ENCODE data around the gene ERC1. TPM values are rescaled to one million over a fixed set of nuclear protein-coding genes. Genes with fewer than 3 reads are reported as not detected.

Gene ERC1
- total RNA-seq, 1 experiment from 2014 or later, result 12.3 TPM

DNA sequence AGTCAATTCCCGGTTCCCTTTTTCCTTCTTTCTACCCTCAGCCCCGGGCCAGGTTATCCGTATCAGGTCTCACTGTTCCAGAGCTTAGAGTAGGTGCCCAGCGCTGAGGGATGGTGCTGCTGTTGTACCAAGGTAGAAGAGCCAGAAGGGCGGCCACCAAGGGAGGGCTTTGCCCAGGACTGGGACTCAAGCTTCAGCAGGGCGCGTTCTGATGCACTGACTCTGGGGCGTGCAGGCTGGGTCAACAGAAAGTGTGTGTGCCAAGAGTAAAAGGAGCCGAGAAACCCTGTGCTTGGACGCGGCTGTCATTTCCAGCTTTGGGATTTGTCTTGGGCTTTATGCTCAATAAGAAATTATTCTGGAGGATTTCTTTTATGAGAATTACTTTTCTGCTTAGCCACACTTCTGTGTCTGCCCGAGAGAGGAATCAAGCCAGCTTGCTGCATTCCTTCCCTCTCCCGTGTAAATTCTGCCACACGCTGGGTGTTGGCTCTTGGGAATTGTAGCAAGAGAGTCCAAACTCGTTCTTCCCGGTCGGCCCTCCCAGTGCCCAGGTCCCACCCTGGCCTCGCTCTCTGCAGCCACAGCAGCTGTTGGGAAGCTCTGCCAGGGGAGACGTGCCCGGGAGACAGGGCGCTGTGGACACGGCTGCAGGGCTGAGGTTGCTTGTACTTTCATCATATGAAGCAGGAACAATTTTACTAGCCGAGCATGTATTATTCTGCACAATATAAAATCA, 505.3 kb downstream of the ERC1 start:
- Histone ChIP-seq H3F3A (ENCODE audit: low read length, unreplicated experiment) (no peaks in the 10 kb centered on the region), H3K9me2 (replicated peaks; ENCODE audit: low read length) (no peaks in the 10 kb centered on the region), H3K27ac (ENCODE audit: low read length) (no peak overlapping the region), H3K27me3 (ENCODE audit: low read length) (no peaks in the 10 kb centered on the region), H4K20me1 (ENCODE audit: low read length) (no peaks in the 10 kb centered on the region), H3K4me3 (ENCODE audit: low read length) (peak overlapping the region; percentile 44), H3K4me2 (ENCODE audit: low read length) (peak overlapping the region; percentile 66), H3K36me3 (ENCODE audit: low read depth, low read length) (no peaks in the 10 kb centered on the region), H3K79me2 (ENCODE audit: low read length) (no peaks in the 10 kb centered on the region), H3K9me3 (ENCODE audit: low read length) (no peaks in the 10 kb centered on the region), H3K9ac (ENCODE audit: low read length) (no peak overlapping the region; the same call in 1 of the 2 replicates), H2AFZ (ENCODE audit: low read length) (peak overlapping the region; percentile 49), H3K4me1 (ENCODE audit: insufficient read depth, low read length) (peaks cover 14% of the 10 kb centered on the region)
- POLR2A ChIA-PET (ENCODE audit: unreplicated experiment), result no interaction called here
- no TSS peak for BruUV-seq (replicated peaks)
- ATAC-seq, result peak; percentile 90
- peak; percentile 40 for DNase-seq
- TF ChIP-seq, protein P1, sequence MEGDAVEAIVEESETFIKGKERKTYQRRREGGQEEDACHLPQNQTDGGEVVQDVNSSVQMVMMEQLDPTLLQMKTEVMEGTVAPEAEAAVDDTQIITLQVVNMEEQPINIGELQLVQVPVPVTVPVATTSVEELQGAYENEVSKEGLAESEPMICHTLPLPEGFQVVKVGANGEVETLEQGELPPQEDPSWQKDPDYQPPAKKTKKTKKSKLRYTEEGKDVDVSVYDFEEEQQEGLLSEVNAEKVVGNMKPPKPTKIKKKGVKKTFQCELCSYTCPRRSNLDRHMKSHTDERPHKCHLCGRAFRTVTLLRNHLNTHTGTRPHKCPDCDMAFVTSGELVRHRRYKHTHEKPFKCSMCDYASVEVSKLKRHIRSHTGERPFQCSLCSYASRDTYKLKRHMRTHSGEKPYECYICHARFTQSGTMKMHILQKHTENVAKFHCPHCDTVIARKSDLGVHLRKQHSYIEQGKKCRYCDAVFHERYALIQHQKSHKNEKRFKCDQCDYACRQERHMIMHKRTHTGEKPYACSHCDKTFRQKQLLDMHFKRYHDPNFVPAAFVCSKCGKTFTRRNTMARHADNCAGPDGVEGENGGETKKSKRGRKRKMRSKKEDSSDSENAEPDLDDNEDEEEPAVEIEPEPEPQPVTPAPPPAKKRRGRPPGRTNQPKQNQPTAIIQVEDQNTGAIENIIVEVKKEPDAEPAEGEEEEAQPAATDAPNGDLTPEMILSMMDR (conservative IDR thresholded peaks at IDR 0.05; ENCODE audit: low read depth, low read length), result no peak
- no peak for TF ChIP-seq EZH2 (IDR thresholded peaks at IDR 0.05; ENCODE audit: low read length, unreplicated experiment)
- no peak for TF ChIP-seq EZH2phosphoT487 (IDR thresholded peaks at IDR 0.05; ENCODE audit: borderline replicate concordance, low read length)
- intact Hi-C loops (cut with micrococcal nuclease), result loop anchor here (2.0 kb wide), 1 partner anchor 22 kb away; no protein-coding TSS in a partner anchor
- CTCF ChIA-PET, result interaction anchor here (0.6 kb wide), 1 partner anchor 379 kb away, joined by 3 read pairs; no protein-coding TSS in a partner anchor

DNA sequence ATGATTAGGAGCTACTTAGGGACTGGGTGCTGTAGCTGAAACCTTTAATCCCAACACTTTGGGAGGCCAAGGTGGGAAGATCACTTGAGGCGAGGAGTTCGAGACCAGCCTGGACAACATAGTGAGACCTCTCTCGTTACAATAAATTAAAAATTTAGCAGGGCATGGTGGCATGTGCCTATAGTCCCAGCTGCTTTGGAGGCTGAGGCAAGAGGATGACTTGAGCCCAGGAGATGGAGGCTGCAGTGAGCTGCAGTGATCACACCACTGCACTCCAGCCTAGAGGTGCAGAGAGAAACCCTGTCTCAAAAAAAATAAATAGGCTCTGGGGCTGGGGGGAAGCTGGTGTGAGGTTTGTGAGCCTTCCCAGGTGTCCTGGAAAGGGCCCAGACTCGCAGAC, 506.1 kb downstream of the ERC1 start:
- H3K9ac ChIP-seq (ENCODE audit: low read length), result no peak overlapping the region
- ChIA-PET POLR2A (ENCODE audit: unreplicated experiment) (no interaction called here), CTCF (no interaction called here)
- intact Hi-C loops (cut with micrococcal nuclease), result loop anchor here (2.0 kb wide), 1 partner anchor 22 kb away; no protein-coding TSS in a partner anchor
- BruUV-seq (replicated peaks), result no TSS peak
- no peaks in the 10 kb centered on the region for H3K27me3 ChIP-seq (ENCODE audit: low read length)
- no peaks in the 10 kb centered on the region for H3K36me3 ChIP-seq (ENCODE audit: low read depth, low read length)
- H3K4me1 ChIP-seq (ENCODE audit: insufficient read depth, low read length), result peaks cover 14% of the 10 kb centered on the region
- no peak for TF ChIP-seq EZH2 (IDR thresholded peaks at IDR 0.05; ENCODE audit: low read length, unreplicated experiment)
- TF ChIP-seq, protein P1 (conservative IDR thresholded peaks at IDR 0.05; ENCODE audit: low read depth, low read length), result no peak
- no peak for TF ChIP-seq EZH2phosphoT487 (IDR thresholded peaks at IDR 0.05; ENCODE audit: borderline replicate concordance, low read length)
- H3K4me2 ChIP-seq (ENCODE audit: low read length), result peak overlapping the region; percentile 66; the same call in 1 of the 2 replicates
- no peaks in the 10 kb centered on the region for H3K9me2 ChIP-seq (replicated peaks; ENCODE audit: low read length)
- no peak overlapping the region for H2AFZ ChIP-seq (ENCODE audit: low read length)
- H3F3A ChIP-seq (ENCODE audit: low read length, unreplicated experiment), result no peaks in the 10 kb centered on the region
- no peaks in the 10 kb centered on the region for H3K79me2 ChIP-seq (ENCODE audit: low read length)
- no peak overlapping the region for H3K4me3 ChIP-seq (ENCODE audit: low read length)
- ATAC-seq (no peak), DNase-seq (no peak)
- H4K20me1 ChIP-seq (ENCODE audit: low read length), result no peaks in the 10 kb centered on the region
- H3K27ac ChIP-seq (ENCODE audit: low read length), result no peak overlapping the region
- H3K9me3 ChIP-seq (ENCODE audit: low read length), result no peaks in the 10 kb centered on the region

DNA sequence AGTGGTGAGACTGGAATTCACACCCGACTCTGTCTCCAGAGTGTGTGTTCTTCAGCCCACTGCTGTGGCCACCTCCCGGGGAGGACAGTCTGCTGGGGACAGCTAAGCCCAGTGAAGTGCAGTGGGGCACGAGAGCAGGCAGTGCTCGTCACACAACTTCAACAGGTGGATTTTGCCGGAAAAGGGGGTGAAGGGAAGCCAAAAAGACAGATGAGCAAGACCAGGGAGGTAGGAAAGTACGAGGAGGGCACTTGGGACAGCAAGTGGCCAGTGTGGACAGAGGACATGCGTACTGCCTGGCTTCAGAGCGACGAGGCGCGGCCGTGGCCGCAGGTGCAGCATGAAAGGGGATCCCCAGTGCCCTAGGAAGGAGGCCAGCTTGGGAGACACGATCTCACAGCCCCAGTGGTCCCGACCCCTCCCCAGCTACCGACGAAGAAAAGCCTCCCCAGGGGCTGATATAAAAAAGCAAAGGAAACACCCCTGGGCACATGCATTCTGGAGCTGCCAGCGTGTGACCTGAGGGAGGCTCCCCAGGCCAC, 507.2 kb downstream of the ERC1 start:
- Histone ChIP-seq H3F3A (ENCODE audit: low read length, unreplicated experiment) (no peaks in the 10 kb centered on the region), H3K4me2 (ENCODE audit: low read length) (no peak overlapping the region), H3K4me3 (ENCODE audit: low read length) (no peak overlapping the region), H2AFZ (ENCODE audit: low read length) (no peak overlapping the region), H3K27me3 (ENCODE audit: low read length) (no peaks in the 10 kb centered on the region), H4K20me1 (ENCODE audit: low read length) (no peaks in the 10 kb centered on the region), H3K9ac (ENCODE audit: low read length) (no peak overlapping the region), H3K79me2 (ENCODE audit: low read length) (no peaks in the 10 kb centered on the region), H3K27ac (ENCODE audit: low read length) (no peak overlapping the region), H3K9me2 (replicated peaks; ENCODE audit: low read length) (no peaks in the 10 kb centered on the region), H3K36me3 (ENCODE audit: low read depth, low read length) (no peaks in the 10 kb centered on the region), H3K4me1 (ENCODE audit: insufficient read depth, low read length) (peaks cover 14% of the 10 kb centered on the region), H3K9me3 (ENCODE audit: low read length) (no peaks in the 10 kb centered on the region)
- POLR2A ChIA-PET (ENCODE audit: unreplicated experiment), result no interaction called here
- intact Hi-C loops (cut with micrococcal nuclease), result no loop called here
- TF ChIP-seq EZH2 (IDR thresholded peaks at IDR 0.05; ENCODE audit: low read length, unreplicated experiment) (no peak), EZH2phosphoT487 (IDR thresholded peaks at IDR 0.05; ENCODE audit: borderline replicate concordance, low read length) (no peak)
- TF ChIP-seq, protein P1 (conservative IDR thresholded peaks at IDR 0.05; ENCODE audit: low read depth, low read length), result no peak
- CTCF ChIA-PET, result no interaction called here
- no TSS peak for BruUV-seq (replicated peaks)
- ATAC-seq (no peak), DNase-seq (no peak)
